Measurements from ENCODE around the gene ERC2.

The ERC2 gene

GRCh38 chr3:55877703-55878102 lies 590.6 kb downstream of the ERC2 start:
- TF ChIP-seq, protein P1, sequence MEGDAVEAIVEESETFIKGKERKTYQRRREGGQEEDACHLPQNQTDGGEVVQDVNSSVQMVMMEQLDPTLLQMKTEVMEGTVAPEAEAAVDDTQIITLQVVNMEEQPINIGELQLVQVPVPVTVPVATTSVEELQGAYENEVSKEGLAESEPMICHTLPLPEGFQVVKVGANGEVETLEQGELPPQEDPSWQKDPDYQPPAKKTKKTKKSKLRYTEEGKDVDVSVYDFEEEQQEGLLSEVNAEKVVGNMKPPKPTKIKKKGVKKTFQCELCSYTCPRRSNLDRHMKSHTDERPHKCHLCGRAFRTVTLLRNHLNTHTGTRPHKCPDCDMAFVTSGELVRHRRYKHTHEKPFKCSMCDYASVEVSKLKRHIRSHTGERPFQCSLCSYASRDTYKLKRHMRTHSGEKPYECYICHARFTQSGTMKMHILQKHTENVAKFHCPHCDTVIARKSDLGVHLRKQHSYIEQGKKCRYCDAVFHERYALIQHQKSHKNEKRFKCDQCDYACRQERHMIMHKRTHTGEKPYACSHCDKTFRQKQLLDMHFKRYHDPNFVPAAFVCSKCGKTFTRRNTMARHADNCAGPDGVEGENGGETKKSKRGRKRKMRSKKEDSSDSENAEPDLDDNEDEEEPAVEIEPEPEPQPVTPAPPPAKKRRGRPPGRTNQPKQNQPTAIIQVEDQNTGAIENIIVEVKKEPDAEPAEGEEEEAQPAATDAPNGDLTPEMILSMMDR (conservative IDR thresholded peaks at IDR 0.05; ENCODE audit: low read length): no peak
- DNase-seq (ENCODE audit: low read depth): no peak
- no peak overlapping the region for H3K4me3 ChIP-seq (ENCODE audit: low read length)

DNA sequence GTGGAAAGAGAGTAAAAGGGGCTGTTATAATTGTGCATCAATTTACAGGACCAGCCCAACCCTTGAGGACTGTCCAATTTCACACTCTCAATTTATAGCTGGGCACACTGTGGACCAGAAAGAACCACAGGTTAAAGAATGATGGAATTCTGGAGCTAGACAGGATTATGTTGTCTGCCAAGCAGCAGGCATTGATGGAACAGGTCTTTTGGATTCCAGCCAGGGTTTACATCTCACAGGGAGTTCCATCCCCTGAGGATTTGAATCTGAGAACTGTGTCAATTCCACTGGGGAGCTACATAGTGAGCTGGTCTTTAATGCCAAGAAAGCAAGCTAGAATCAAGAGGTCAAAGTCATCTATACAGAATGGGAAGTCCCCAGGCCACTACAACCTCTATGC lies 591.7 kb downstream of the ERC2 start:
- TF ChIP-seq, protein P1 (conservative IDR thresholded peaks at IDR 0.05; ENCODE audit: low read length): no peak
- no peak overlapping the region for H3K4me3 ChIP-seq (ENCODE audit: low read length)
- no peak for DNase-seq (ENCODE audit: low read depth)

- H3K4me3 ChIP-seq (ENCODE audit: low read length): no peak overlapping the region
- TF ChIP-seq, protein P1 (conservative IDR thresholded peaks at IDR 0.05; ENCODE audit: low read length): no peak
- no peak for DNase-seq (ENCODE audit: low read depth)
These were observed 593.2 kb downstream of the ERC2 start for GRCh38 chr3:55875113-55875512.

DNA sequence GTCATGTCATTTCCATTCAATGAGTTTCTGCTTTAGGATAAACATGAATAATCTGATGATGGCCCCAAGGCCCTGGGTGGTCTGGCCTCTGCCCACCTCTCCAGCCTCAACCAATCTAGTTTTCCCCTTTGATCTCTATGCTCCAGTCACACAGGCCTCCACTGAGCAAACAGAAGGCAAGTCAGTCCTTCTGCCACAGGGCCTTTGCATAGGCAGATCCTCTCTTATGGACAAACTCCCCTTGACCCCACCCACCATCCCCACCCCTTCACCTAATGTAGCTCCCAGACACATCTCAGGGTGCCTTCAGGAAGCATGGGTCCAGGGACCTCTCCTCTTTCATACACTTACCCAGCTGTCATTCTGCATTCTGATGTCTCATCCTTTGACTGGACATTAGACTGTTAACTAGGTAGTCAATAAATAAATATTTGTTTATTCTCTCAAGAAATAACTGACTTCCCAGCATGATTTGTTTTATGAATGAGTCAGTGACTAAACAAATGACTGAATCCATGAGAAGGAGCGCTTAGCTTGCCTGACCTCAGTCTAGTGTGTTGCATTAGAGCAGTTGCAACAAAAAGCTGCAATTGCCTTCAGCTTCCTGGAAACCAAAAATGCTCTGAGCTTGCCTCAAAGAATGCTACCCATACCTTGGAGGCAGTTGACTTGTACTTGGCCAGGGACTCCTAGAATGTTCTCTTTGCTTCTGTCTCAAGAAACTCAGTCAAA lies 594.6 kb downstream of the ERC2 start:
- TF ChIP-seq, protein P1 (conservative IDR thresholded peaks at IDR 0.05; ENCODE audit: low read length): no peak
- H3K4me3 ChIP-seq (ENCODE audit: low read length): no peak overlapping the region
- no peak for DNase-seq (ENCODE audit: low read depth)

DNA sequence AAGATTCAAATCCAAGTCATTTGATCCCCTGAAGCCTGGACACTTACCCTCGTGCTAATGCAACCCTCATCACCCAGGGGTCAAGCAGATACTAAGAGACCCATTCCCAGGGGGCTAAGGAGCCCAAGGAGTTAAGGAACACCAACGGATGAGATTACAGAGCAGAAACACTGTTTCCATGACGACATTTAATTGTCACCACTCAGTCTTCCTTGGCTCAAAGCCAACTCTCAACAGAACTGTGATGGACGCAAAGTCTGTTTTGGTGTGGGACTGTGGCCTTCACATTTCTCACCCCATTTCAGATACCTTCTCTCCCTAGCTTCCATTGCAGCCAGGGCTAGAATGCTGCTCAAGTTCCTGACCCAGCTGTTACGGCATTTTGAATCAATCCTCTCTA lies 597.7 kb downstream of the ERC2 start:
- H3K4me3 ChIP-seq (ENCODE audit: low read length): no peak overlapping the region
- TF ChIP-seq, protein P1 (conservative IDR thresholded peaks at IDR 0.05; ENCODE audit: low read length): no peak
- DNase-seq (ENCODE audit: low read depth): no peak

DNA sequence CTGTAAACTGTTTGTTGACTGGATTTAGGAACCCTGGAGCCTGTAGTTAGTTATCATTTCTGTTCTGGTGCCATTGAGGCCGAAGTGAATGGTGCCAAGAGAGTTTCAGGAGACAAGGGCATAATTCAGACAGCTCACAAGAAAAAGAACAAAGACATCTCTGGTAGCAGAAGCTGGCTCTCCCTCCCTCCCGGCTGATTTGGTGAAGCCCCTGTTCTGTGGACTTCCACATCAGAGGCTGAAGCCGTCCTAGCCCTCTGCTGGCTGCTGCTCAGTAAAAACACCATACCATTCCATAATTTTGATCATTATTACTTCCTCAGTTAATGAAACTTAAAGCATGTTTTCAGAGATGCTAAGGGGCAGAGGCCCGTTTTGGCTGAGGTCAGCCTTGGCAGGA lies 599.9 kb downstream of the ERC2 start:
- TF ChIP-seq, protein P1 (conservative IDR thresholded peaks at IDR 0.05; ENCODE audit: low read length): no peak
- no peak overlapping the region for H3K4me3 ChIP-seq (ENCODE audit: low read length)
- no peak for DNase-seq (ENCODE audit: low read depth)

- no peak for DNase-seq (ENCODE audit: low read depth)
These were observed 605.2 kb downstream of the ERC2 start for GRCh38 chr3:55863028-55863427.

More at GRCh38 chr3:55863028-55863427, 605.2 kb downstream of the ERC2 start:
- H3K4me3 ChIP-seq (ENCODE audit: low read length): no peak overlapping the region
- TF ChIP-seq, protein P1 (conservative IDR thresholded peaks at IDR 0.05; ENCODE audit: low read length): no peak
